Fibroblast of the aortic adventitia (primary cell): ENCODE measurements around the gene PRICKLE2. TPM values are rescaled to one million over a fixed set of nuclear protein-coding genes. Genes with fewer than 3 reads are reported as not detected.
"Not testable (repeated sequence)": the region's sequence is repeated elsewhere in the genome, so short reads cannot be mapped to it uniquely, and the experiment has no call there.

Experiments
- DNase-seq: peaks from one replicate; pipeline ENCODE4 v3.0.0-alpha.2; 2010; ENCODE audit warnings: low read depth
- H3K4me3 ChIP-seq: 2 replicates; pipeline ENCODE4 v1.5.1; 2011; ENCODE audit warnings: low read depth, mild to moderate bottlenecking, control low read depth, low read length, moderate library complexity
- total RNA-seq: library from RNA; depleted of rRNA; stranded (reverse); fragments of >200 nt; gene quantifications from 2 replicates; pipeline ENCODE4 v1.2.3, GENCODE V29; 2012; ENCODE audit warnings: low replicate concordance
- TF ChIP-seq, protein P1 (sequence below): IDR thresholded peaks from 2 replicates; pipeline ENCODE4 v1.5.1; 2011; ENCODE audit warnings: mild to moderate bottlenecking, low read length, control low read depth, inconsistent platforms; ENCODE audit not compliant: insufficient read depth

The PRICKLE2 gene
- total RNA-seq, 1 donor, result 22.0 TPM

DNA sequence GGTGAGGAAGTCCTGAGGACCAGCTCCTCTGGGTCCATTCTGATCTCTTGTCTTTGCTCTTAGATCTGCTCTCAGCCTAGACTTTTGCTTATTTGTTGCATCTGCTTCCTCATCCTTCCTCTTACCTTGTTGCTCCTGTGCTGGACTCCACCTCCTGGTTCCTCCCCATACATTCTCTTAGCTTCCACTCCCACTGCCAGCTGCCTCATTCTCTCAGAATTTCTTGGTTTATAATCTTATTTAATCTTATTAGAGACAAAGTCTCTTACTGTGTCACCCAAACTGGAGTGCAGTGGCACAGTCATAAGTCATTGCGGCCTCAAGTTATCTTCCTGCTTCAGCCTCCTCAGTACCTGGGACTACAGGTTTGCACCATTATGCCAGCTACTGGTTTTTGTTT lies 133.8 kb downstream of the PRICKLE2 start:
- no peak overlapping the region for H3K4me3 ChIP-seq
- TF ChIP-seq, protein P1, sequence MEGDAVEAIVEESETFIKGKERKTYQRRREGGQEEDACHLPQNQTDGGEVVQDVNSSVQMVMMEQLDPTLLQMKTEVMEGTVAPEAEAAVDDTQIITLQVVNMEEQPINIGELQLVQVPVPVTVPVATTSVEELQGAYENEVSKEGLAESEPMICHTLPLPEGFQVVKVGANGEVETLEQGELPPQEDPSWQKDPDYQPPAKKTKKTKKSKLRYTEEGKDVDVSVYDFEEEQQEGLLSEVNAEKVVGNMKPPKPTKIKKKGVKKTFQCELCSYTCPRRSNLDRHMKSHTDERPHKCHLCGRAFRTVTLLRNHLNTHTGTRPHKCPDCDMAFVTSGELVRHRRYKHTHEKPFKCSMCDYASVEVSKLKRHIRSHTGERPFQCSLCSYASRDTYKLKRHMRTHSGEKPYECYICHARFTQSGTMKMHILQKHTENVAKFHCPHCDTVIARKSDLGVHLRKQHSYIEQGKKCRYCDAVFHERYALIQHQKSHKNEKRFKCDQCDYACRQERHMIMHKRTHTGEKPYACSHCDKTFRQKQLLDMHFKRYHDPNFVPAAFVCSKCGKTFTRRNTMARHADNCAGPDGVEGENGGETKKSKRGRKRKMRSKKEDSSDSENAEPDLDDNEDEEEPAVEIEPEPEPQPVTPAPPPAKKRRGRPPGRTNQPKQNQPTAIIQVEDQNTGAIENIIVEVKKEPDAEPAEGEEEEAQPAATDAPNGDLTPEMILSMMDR, result no peak
- no peak for DNase-seq

DNA sequence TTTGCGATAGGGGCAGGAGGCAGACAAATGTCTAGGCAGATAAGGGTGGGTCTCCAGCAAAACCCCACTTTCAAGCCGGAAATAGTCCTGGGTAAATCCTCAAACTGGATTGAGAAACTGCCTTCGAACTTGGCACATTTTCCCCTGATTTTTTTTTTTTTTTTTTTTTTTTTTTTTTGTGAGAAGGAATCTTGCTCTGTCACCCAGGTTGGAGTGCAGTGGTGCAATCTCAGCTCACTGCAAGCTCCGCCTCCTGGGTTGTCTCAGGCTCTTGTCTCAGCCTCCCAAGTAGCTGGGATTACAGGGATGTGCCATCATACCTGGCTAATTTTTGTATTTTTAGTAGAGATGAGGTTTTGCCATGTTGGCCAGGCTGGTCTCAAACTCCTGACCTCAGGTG lies 135.9 kb downstream of the PRICKLE2 start:
- not testable (repeated sequence) for H3K4me3 ChIP-seq
- peak; percentile 32 for DNase-seq

DNA sequence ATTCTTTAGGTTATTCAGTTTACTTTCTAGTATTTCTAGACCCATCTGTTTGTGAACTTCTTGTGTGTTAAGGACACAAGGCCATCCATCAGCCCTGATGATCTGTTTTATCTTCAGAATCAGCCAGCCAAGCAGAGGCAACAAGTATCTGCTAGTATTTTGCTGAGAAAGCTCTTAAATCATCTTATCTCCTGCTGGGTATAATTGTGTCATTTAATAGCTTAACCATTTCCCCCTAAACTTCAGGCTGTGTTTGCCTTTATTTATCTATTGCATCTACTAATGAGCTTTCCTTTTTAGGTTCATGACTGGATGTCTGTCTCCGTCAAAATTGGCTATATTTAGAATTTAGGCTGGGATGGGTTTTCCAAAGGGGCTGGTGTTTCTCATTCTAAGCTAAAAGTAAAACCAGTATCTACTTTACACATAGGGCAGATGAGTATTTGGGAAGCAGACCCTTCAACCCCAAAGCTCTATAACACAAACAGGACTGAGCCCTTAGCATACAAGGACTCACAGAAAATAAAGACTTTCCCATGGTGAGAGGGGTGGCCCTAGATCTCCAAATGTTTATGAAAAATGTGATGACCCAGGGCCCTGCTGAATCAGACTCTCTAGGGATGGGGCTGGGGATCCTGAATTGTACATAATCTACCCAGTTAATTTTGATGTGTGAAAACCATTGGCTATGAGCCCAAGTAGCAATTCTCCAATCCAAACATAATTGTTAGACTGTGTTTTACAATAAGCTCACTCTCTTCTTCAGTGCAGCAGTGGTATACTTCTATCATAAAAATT lies 136.7 kb downstream of the PRICKLE2 start:
- H3K4me3 ChIP-seq, result no peak overlapping the region
- TF ChIP-seq, protein P1, result no peak
- DNase-seq, result no peak

DNA sequence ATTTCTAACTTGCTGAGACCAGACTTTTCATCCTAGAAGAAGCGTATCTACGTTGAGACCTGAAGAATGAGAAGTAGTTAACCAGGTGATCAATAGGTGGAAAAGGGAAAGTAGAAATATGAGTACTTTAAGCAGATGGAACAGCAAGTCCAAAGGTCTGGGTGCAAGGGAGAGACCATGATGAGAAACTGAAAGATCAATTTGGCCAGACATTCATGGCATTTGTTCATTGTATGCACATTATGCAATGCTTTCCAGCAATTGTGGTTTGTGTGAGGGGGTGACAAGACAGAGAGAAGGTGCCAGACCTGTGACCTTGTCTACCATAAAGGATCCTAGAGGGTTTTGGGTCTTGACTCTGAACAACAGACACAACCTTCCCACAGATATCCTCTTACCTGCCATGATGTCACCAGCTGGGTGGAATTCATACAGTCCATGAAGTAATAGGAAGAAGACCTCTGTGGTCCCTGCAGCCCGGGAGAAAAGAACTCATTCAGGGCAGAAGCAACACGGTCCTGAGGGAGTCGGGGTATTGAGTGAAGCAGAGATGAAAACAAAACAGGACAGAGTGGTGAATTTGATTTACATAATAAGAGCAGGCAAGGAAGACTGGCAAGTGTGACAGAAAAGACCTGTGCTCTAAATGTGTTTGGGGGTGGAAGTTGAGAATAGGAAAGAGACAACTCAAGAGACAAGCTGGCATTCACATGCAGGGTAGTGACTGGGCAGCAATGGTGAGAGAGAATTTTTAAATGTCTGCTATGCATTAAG lies 138.6 kb downstream of the PRICKLE2 start:
- no peak for DNase-seq
- TF ChIP-seq, protein P1, result no peak

DNA sequence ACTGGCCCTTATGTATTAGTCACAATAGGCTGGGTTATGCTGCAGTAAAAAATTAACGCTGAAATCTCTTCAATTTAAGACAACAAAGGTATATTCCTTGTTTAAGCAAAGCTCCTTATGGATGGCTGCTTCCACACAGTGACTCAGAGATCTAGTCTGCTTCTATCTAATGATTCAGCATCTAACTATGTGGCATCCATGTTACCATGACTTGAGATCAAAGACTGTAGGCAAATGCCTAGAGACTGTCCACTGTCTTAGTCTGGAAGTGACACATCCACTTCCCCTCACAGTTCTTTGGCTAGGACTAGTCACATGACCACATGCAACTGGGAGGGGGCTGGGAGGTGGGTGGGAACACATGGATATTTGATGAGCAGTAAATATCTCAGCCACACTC lies 140.6 kb downstream of the PRICKLE2 start:
- TF ChIP-seq, protein P1, result no peak
- H3K4me3 ChIP-seq, result no peak overlapping the region
- peak; percentile 60 for DNase-seq

More for the DNA sequence above, 138.6 kb downstream of the PRICKLE2 start:
- H3K4me3 ChIP-seq, result no peak overlapping the region

DNA sequence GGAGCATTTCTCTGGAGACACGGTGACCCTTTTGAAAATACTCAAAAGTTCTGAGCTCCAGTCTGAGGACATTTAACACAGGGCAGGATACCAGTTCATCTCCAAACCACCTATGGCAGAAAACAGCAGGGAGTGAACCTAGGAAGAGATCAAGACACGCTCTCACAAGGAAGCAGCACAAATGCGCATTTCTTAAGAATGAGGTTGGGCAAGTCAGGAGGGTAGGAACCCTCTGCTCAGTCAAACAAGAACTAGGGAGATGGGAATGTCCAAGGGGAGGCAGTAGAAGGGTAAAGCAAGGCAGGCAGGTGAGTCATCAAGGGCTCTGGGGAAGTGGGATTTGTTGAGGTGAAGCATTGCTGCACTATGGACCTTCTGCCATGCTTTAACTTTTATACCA lies 141.7 kb downstream of the PRICKLE2 start:
- TF ChIP-seq, protein P1, result no peak
- DNase-seq, result no peak
- H3K4me3 ChIP-seq, result no peak overlapping the region

DNA sequence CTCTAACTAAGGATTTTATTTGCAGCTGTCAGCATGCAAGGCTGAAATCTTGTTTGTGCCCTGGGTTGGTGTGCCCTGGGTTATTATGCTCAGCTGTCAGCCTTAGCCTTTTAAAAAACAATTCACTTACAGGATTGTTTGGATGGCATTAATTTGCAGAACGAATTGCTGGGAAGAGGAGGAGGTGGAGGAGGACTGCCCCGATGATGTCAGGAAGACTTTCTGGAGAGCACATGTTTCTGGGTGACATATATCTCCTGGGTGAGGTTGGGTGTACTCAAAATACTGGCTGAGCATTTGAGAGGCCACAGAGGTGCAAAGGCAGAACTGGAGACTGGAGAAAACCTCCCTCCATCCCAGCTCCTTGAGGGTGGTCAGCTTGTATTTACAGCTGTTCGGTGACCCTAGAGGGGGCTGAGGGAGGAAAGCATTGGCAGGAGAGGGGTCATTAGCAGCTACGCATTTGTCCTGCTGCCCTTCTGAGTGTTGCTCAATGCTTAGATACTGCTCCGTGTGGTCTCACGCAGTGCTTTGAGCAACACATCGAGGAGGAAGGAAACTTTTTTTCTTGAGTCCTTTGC lies 142.2 kb downstream of the PRICKLE2 start:
- no peak for DNase-seq
- H3K4me3 ChIP-seq, result no peak overlapping the region
- TF ChIP-seq, protein P1, result no peak
